LNCAP (cell line): Measurements from ENCODE around the gene RAB33A.

Source experiments
- TF ChIP-seq, protein P1 (sequence below): fragments of 450-650 bp; IDR thresholded peaks from 2 replicates; pipeline ENCODE4 v1.5.1; 2017; ENCODE audit warnings: mild to moderate bottlenecking

RAB33A gene

DNA sequence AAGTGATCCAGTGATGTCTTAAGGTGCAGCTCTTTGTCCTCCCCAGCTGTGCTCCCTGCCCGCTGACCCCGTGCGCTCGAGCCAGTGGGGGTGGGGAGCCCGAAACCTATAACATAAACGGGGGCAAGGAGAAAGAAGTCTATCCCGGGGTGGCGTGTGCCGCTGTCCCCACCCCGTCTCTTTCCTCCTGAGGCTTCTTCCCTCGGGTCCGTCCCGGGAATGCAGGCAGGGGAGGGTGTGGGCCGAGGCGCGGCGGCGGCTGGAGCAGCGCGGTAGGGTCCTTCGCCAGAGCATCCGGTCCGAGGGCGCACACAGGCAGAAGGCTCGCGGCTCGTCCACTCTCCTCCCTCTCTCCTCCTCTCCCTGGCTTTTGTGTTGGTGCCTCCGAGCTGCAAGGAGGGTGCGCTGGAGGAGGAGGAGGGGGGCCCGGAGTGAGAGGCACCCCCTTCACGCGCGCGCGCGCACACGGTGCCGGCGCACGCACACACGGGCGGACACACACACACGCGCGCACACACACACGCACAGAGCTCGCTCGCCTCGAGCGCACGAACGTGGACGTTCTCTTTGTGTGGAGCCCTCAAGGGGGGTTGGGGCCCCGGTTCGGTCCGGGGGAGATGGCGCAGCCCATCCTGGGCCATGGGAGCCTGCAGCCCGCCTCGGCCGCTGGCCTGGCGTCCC is at the start of gene RAB33A:
TSS of gene RAB33A (plus strand) at position 517 of the 681 bp plus-strand sequence. CDS start at position 618, 101 bp downstream.
- TF ChIP-seq, protein P1, sequence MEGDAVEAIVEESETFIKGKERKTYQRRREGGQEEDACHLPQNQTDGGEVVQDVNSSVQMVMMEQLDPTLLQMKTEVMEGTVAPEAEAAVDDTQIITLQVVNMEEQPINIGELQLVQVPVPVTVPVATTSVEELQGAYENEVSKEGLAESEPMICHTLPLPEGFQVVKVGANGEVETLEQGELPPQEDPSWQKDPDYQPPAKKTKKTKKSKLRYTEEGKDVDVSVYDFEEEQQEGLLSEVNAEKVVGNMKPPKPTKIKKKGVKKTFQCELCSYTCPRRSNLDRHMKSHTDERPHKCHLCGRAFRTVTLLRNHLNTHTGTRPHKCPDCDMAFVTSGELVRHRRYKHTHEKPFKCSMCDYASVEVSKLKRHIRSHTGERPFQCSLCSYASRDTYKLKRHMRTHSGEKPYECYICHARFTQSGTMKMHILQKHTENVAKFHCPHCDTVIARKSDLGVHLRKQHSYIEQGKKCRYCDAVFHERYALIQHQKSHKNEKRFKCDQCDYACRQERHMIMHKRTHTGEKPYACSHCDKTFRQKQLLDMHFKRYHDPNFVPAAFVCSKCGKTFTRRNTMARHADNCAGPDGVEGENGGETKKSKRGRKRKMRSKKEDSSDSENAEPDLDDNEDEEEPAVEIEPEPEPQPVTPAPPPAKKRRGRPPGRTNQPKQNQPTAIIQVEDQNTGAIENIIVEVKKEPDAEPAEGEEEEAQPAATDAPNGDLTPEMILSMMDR: no peak

DNA sequence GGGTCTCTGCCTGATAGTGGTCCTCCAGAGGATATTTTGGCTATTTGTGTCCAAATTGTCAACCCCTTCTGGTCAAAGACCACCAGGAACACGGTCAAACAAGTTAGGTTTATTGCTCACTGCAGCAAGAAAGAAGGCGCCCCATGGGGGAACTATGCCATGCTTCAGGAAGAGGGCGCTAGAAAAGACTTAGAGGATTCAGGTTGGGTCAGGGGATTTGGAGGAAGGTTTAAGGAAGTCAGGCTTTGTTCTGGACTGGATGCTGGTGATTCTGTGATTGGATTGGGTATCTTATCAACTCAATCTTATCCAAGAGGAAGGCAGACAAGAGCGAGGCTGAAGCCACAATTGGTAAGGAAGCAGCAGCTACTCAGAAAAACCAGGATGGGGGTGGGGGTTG is 47.2 kb upstream of the RAB33A start:
- TF ChIP-seq, protein P1: no peak

DNA sequence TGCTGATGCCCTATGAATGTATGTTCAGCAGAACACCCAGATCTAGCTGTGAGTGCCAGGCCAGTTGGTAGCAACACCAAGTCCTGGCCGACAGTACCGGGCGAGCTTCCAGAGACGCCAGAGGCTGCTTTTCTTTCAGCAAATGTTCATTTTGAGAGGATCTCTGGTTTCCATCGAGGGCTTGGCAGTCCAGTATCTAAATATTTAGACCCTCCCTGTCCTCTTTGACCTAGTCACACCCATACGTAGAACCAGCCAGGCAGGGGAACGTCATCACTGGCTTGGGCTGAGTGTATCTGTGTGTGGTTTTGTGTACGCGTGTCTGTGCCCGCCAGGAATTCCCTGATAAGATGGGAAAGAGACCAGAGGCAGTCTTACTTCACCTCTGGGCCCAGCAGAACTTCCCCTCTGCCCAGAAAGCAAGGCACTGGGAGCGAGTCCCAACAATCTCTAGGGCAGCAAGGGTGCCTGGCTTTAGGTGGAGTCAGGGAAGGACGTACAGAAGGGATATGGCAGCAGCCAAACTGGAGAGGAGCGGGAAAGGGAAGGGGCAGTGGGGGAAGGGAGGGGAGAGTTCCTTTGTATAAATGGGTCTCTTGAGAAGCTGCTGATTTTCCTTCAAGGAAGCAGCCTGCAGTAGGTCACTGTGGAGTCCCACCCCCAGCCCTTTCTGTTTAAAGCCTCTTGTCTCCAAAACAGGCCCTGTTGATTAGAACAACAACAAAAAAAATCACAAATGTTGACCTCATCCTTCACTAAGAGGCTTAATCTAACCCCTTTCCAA is 46.5 kb upstream of the RAB33A start:
- TF ChIP-seq, protein P1: no peak

DNA sequence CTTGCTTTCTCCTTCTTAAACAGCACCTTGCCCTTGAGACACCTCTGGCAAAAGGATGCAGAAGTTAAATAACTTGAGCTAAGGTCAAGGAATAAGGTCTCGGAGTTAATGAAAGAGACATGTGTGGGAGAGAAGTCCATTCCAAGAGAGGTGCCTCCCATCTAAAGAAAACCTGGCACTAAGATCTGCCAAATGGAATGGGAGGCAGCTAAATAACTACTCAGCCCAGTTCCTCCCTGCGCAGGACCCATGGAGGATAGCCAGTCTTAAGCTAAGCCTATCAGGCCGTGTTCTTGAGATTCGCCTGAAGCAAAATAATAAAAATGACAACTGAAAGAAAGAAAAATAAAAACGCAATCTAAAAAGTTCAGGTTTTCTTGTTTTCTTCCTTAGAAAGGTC is 40.8 kb upstream of the RAB33A start:
- TF ChIP-seq, protein P1: no peak

DNA sequence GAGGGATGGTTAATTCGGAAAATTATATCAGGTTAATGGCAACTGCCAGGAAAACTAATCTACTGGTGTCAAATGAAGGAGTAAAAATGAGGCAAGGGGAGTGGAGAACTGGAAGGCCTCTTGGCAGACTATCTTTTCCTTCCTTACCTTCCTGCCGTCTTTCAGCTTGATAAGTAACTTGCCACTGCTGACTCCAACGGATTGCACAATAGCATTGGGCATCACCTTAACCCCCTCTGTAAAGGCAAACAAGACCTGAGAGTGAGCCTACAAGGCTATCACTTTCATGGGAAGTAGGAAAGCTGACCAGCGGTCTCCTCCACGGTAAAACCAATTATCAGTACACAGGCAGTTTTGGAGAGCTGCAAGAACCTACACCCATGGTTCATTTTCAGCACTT is 35.3 kb upstream of the RAB33A start:
- TF ChIP-seq, protein P1: no peak

DNA sequence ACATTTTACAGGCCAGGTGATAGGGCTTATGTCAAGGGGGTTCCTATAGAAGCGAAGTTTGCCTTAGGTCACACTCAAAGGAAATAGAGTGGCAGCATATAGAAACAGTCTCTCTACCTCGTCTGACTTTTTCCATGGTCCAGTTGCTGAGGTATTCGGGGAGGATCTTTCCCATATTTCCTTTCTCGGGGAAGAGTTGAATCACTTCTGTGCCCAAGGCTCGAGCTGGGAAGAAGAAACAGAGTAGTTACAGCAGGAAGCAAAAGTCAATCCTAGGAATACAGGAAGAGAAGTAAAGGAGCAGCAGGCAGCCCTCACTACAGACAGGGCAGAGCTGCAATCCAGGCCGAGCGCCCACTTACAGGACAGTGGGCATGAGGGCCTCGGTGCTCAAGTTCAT is 34.8 kb upstream of the RAB33A start:
- TF ChIP-seq, protein P1: no peak

DNA sequence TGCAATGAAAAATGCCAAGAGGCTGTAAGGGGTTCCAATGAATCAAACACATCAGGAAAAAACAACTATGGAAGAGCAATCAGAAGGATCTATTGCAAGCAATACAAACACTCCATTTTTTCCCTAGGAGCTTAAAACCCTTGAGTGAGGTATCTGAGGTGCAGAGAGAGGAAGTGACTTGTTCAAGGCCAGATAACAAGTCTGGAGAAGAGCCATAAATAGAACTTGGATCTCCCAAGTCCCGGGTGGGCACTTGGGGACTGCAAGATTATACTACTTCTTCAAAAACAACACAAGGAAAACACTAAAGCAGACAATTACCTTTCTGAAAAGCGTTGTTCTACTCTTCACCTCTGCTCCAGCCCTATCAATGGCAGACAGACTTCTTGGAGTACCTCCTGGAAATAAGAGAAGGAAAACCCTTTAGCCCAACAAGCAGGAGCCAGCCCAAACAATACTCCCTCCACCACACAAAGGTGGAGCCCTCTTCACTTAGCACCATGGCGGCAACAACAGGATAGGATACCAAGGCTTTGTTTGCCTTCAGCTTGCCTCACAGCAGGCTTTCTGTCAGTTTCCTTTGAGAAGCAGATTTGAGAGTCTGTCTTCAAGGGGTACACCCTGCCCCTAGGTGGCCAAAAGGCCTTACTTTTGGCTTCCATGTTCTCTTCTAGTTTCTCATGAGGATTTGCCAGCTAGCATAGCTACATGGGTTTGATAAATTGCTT is 32.1 kb upstream of the RAB33A start:
- TF ChIP-seq, protein P1: no peak
